Endodermal cell (in vitro differentiated cells): ENCODE measurements around the gene NEK4. TPM values are rescaled to one million over a fixed set of nuclear protein-coding genes. Genes with fewer than 3 reads are reported as not detected.
"Not testable (repeated sequence)": the region's sequence is repeated elsewhere in the genome, so short reads cannot be mapped to it uniquely, and the experiment has no call there.

ENCODE experiments used
- DNase-seq: peaks from one replicate; pipeline ENCODE4 v3.0.0-alpha.2; 2017
- H3K27ac ChIP-seq: 2 replicates; pipeline ENCODE4 v1.5.1; 2013; ENCODE audit warnings: mild to moderate bottlenecking, low read depth, low read length, moderate library complexity
- H3K27me3 ChIP-seq: 2 replicates; pipeline ENCODE4 v1.6.1; 2013; ENCODE audit warnings: mild to moderate bottlenecking, low read length, moderate library complexity; ENCODE audit not compliant: insufficient read depth, control insufficient read depth, poor library complexity, severe bottlenecking
- H3K36me3 ChIP-seq: 2 replicates; pipeline ENCODE4 v1.7.0; 2013; ENCODE audit warnings: mild to moderate bottlenecking, low read length, moderate library complexity; ENCODE audit not compliant: control insufficient read depth, insufficient read depth
- H3K4me1 ChIP-seq: one replicate; pipeline ENCODE4 v1.7.0; 2013; ENCODE audit warnings: low read length; ENCODE audit not compliant: control insufficient read depth, insufficient read depth
- H3K4me3 ChIP-seq: 2 replicates; pipeline ENCODE4 v1.5.1; 2013; ENCODE audit warnings: mild to moderate bottlenecking, low read length, moderate library complexity
- H3K9ac ChIP-seq: 2 replicates; pipeline ENCODE4 v1.6.1; 2013; ENCODE audit warnings: mild to moderate bottlenecking, low read length, moderate library complexity; ENCODE audit not compliant: poor library complexity, severe bottlenecking; ENCODE audit errors: extremely low read depth
- H3K9me3 ChIP-seq: 2 replicates; pipeline ENCODE4 v1.6.1; 2013; ENCODE audit warnings: mild to moderate bottlenecking, low read length, moderate library complexity; ENCODE audit not compliant: control insufficient read depth
- H3K27ac Mint-ChIP-seq: 2 replicates; pipeline ENCODE4 v1.8.0; 2020; ENCODE audit warnings: mixed read lengths
- H3K27me3 Mint-ChIP-seq: 2 replicates; pipeline ENCODE4 v1.8.0; 2021; ENCODE audit warnings: mild to moderate bottlenecking, mixed read lengths; ENCODE audit not compliant: insufficient read depth
- H3K36me3 Mint-ChIP-seq: 2 replicates; pipeline ENCODE4 v1.8.0; 2020; ENCODE audit warnings: low read depth, mixed read lengths
- H3K4me1 Mint-ChIP-seq: 2 replicates; pipeline ENCODE4 v1.8.0; 2020; ENCODE audit warnings: mixed read lengths
- H3K4me3 Mint-ChIP-seq: 2 replicates; pipeline ENCODE4 v1.8.0; 2020; ENCODE audit warnings: mild to moderate bottlenecking, moderate library complexity, mixed read lengths
- H3K9me3 Mint-ChIP-seq: 2 replicates; pipeline ENCODE4 v1.8.0; 2020; ENCODE audit warnings: mild to moderate bottlenecking, mixed read lengths
- CTCF ChIP-seq: fragments of 200-600 bp; sonication (generic); conservative IDR thresholded peaks from 2 replicates; pipeline ENCODE4 v1.5.0; 2021; ENCODE audit warnings: antibody characterized with exemption, mild to moderate bottlenecking
- WGBS, 2 experiments: methylation state at CpG; one replicate each; pipeline versions ENCODE4 v1.1.5 to v1.1.7; 2013; ENCODE audit warnings: missing lambda C conversion rate in 2 of 2, mixed read lengths in 1 of 2; ENCODE audit not compliant: insufficient coverage in 1 of 2, insufficient read length in 1 of 2; 5-methylcytosine and 5-hydroxymethylcytosine counted together
- total RNA-seq, 2 donors: library from RNA; stranded (reverse); fragmentation: NEBNext Ultra II Directional in 1 of 2; extraction: Animal tissue kit (Norgen Biotek cat#: 25700) in 1 of 2; gene quantifications; 2 replicates in 1 of 2; 3 replicates in 1 of 2; pipeline ENCODE4 v1.2.1, GENCODE V29; 2021

The NEK4 gene
- total RNA-seq, 2 donors from 2014 or later = 44.2 to 49.5 TPM

DNA sequence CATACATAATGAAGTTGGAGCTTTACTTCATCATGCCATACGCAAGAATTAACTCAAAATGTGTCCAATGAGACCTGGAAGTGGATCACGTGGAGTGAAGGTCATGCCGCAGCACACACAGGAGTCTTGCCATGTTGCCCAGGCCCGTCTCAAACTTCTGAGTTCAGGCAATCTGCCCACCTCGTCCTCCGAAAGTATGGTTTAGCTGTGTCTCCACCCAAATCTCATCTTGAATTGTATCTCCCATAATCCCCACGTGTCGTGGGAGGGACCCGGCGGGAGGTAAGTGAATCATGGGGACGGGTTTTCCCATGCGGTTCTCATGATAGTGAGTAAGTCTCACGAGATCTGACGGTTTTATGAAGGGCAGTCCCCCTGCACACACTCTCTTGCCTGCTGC, 39.1 kb downstream of the NEK4 start:
- Mint-ChIP-seq H3K27ac (no peak overlapping the region), H3K27me3 (no peaks in the 10 kb centered on the region), H3K36me3 (peaks cover 94% of the 10 kb centered on the region), H3K9me3 (peaks cover 37% of the 10 kb centered on the region), H3K4me3 (no peak overlapping the region), H3K4me1 (no peaks in the 10 kb centered on the region)
- Histone ChIP-seq H3K27ac (no peak overlapping the region), H3K9ac (no peak overlapping the region), H3K4me1 (no peaks in the 10 kb centered on the region), H3K4me3 (no peak overlapping the region), H3K36me3 (peaks cover 88% of the 10 kb centered on the region), H3K9me3 (peaks cover 69% of the 10 kb centered on the region), H3K27me3 (no peaks in the 10 kb centered on the region)
- no peak for DNase-seq
- no peak for TF ChIP-seq CTCF
- 90 to 92% methylated on average over 11 to 14 of the region's 14 CpGs for WGBS, 2 experiments

GRCh38 chr3:52730681-52731080, 40.1 kb downstream of the NEK4 start:
- no peak overlapping the region for H3K4me3 Mint-ChIP-seq
- no peak for DNase-seq
- H3K27me3 Mint-ChIP-seq = no peaks in the 10 kb centered on the region
- H3K36me3 Mint-ChIP-seq = peaks cover 93% of the 10 kb centered on the region
- Histone ChIP-seq H3K36me3 (peaks cover 83% of the 10 kb centered on the region), H3K9ac (no peak overlapping the region), H3K4me1 (no peaks in the 10 kb centered on the region), H3K27me3 (no peaks in the 10 kb centered on the region), H3K9me3 (peaks cover 69% of the 10 kb centered on the region), H3K4me3 (peak overlapping the region; percentile 32), H3K27ac (no peak overlapping the region)
- H3K4me1 Mint-ChIP-seq = no peaks in the 10 kb centered on the region
- no peak overlapping the region for H3K27ac Mint-ChIP-seq
- peaks cover 42% of the 10 kb centered on the region for H3K9me3 Mint-ChIP-seq
- no peak for TF ChIP-seq CTCF

DNA sequence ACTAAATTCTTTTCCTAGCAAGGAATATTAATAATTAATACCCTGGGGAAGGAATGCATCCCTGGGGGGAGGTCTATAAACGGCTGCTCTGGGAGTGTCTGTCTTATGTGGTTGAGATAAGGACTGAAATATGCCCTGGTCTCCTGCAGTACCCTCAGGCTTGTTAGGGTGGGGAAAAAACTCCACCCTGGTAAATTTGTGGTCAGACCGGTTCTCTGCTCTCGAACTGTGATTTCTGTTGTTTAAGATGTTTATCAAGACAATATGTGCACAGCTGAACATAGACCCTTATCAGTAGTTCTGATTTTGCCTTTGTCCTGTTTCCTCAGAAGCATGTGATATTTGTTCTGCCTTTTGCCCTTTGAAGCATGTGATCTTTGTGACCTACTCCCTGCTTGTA, 42.0 kb downstream of the NEK4 start:
- H3K4me1 Mint-ChIP-seq, H3K4me3 Mint-ChIP-seq, DNase-seq, H3K4me1 ChIP-seq, H3K27me3 ChIP-seq, H3K4me3 ChIP-seq, H3K27ac Mint-ChIP-seq, H3K27me3 Mint-ChIP-seq, H3K27ac ChIP-seq, H3K9ac ChIP-seq: not testable (repeated sequence)
- peaks cover 83% of the 10 kb centered on the region for H3K36me3 Mint-ChIP-seq
- H3K9me3 ChIP-seq = peaks cover 69% of the 10 kb centered on the region
- 79% methylated on average over 2 of the region's 3 CpGs; no CpG with 5 or more reads in 1 of the 2 experiments for WGBS, 2 experiments
- peaks cover 69% of the 10 kb centered on the region for H3K36me3 ChIP-seq
- peaks cover 41% of the 10 kb centered on the region for H3K9me3 Mint-ChIP-seq

- H3K4me3 Mint-ChIP-seq = no peak overlapping the region
- Histone ChIP-seq H3K9ac (no peak overlapping the region), H3K27ac (no peak overlapping the region), H3K4me3 (no peak overlapping the region), H3K4me1 (no peaks in the 10 kb centered on the region), H3K9me3 (peaks cover 33% of the 10 kb centered on the region), H3K36me3 (peaks cover 41% of the 10 kb centered on the region), H3K27me3 (no peaks in the 10 kb centered on the region)
- no peak for TF ChIP-seq CTCF
- no peaks in the 10 kb centered on the region for H3K27me3 Mint-ChIP-seq
- DNase-seq = no peak
- peaks cover 67% of the 10 kb centered on the region for H3K36me3 Mint-ChIP-seq
- peaks cover 30% of the 10 kb centered on the region for H3K9me3 Mint-ChIP-seq
- no peak overlapping the region for H3K27ac Mint-ChIP-seq
- 100% methylated on average over 1 of the region's 1 CpG; no CpG with 5 or more reads in 1 of the 2 experiments for WGBS, 2 experiments
- H3K4me1 Mint-ChIP-seq = no peaks in the 10 kb centered on the region
Observed at GRCh38 chr3:52724511-52724910, 46.2 kb downstream of the NEK4 start.
